Keratinocyte (primary cell): ENCODE results near the gene C19orf85. TPM values are rescaled to one million over a fixed set of nuclear protein-coding genes. Genes with fewer than 3 reads are reported as not detected.

ENCODE experiments used
- DNase-seq: peaks from one replicate; pipeline ENCODE4 v3.0.0-alpha.2; 2011; ENCODE audit warnings: low read depth, missing footprints, low spot score
- FAIRE-seq: peaks from 2 replicates; lab custom pipeline; 2011; peaks lifted over from hg19 to GRCh38; lab: Jason Lieb, UNC
- H2AFZ ChIP-seq: 2 replicates; pipeline ENCODE4 v1.6.0; 2012; ENCODE audit warnings: low read length, control low read depth, inconsistent platforms; ENCODE audit not compliant: control insufficient read depth
- H3K27ac ChIP-seq: 2 replicates; pipeline ENCODE4 v1.5.1; 2011; ENCODE audit warnings: low read length; ENCODE audit not compliant: control insufficient read depth, insufficient read depth
- H3K27me3 ChIP-seq: 3 replicates; pipeline ENCODE4 v1.6.0; 2011; ENCODE audit warnings: low read length; ENCODE audit not compliant: control insufficient read depth, insufficient read depth; ENCODE audit errors: extremely low read depth
- H3K36me3 ChIP-seq, 2 experiments: 2 replicates in 1 of 2; 3 replicates in 1 of 2; pipeline ENCODE4 v1.5.1; 2011; ENCODE audit warnings: low read length in 2 of 2, mild to moderate bottlenecking in 1 of 2; ENCODE audit not compliant: control insufficient read depth in 2 of 2, insufficient read depth in 2 of 2; ENCODE audit errors: extremely low read depth in 1 of 2
- H3K4me1 ChIP-seq: 3 replicates; pipeline ENCODE4 v1.5.1; 2011; ENCODE audit warnings: low read length; ENCODE audit not compliant: control insufficient read depth, insufficient read depth; ENCODE audit errors: extremely low read depth
- H3K4me2 ChIP-seq: 3 replicates; pipeline ENCODE4 v1.6.0; 2011; ENCODE audit warnings: low read depth, low read length; ENCODE audit not compliant: control insufficient read depth, insufficient read depth; ENCODE audit errors: extremely low read depth
- H3K4me3 ChIP-seq, 3 experiments: fragments of 200-600 bp in 1 of 3; sonication (generic) in 1 of 3; 2 replicates in 2 of 3; 3 replicates in 1 of 3; pipeline ENCODE4 v1.5.1; 2011 to 2016; ENCODE audit warnings: low read length in 3 of 3, mild to moderate bottlenecking in 3 of 3, control low read depth in 2 of 3, inconsistent platforms in 1 of 3, low read depth in 1 of 3, mixed read lengths in 1 of 3, mixed run types in 1 of 3, moderate library complexity in 1 of 3; ENCODE audit not compliant: control insufficient read depth in 2 of 3, insufficient read depth in 2 of 3; ENCODE audit errors: extremely low read depth in 1 of 3
- H3K79me2 ChIP-seq: 2 replicates; pipeline ENCODE4 v1.6.0; 2012; ENCODE audit warnings: low read length; ENCODE audit not compliant: control insufficient read depth, insufficient read depth
- H3K9ac ChIP-seq: 3 replicates; pipeline ENCODE4 v1.6.0; 2011; ENCODE audit warnings: low read length; ENCODE audit not compliant: control insufficient read depth, insufficient read depth; ENCODE audit errors: extremely low read depth
- H3K9me1 ChIP-seq: 3 replicates; pipeline ENCODE4 v1.6.0; 2011; ENCODE audit warnings: low read length; ENCODE audit not compliant: control insufficient read depth, insufficient read depth; ENCODE audit errors: extremely low read depth
- H3K9me3 ChIP-seq: 2 replicates; pipeline ENCODE4 v1.5.1; 2012; ENCODE audit warnings: low read depth, low read length; ENCODE audit not compliant: control insufficient read depth
- H4K20me1 ChIP-seq: 3 replicates; pipeline ENCODE4 v1.6.0; 2011; ENCODE audit warnings: low read length; ENCODE audit not compliant: control insufficient read depth, insufficient read depth; ENCODE audit errors: extremely low read depth
- CTCF ChIP-seq, 3 experiments: IDR thresholded peaks in 1 of 3; conservative IDR thresholded peaks in 1 of 3; optimal IDR thresholded peaks in 1 of 3; 2 replicates in 2 of 3; 3 replicates in 1 of 3; pipeline versions ENCODE3 to v1.5.1; 2011; ENCODE audit warnings: low read length in 3 of 3, mild to moderate bottlenecking in 3 of 3, moderate library complexity in 2 of 3, control low read depth in 1 of 3, inconsistent platforms in 1 of 3; ENCODE audit not compliant: insufficient read depth in 2 of 3; ENCODE audit errors: extremely low read depth in 1 of 3
- EZH2 ChIP-seq: IDR thresholded peaks from one replicate; pipeline ENCODE4 v1.6.1; 2012; ENCODE audit warnings: inconsistent platforms, mild to moderate bottlenecking, low read length, moderate library complexity
- dilution Hi-C: fragments of 300-500 bp; cut with MboI; formaldehyde crosslinking; loops from one replicate; pipeline ENCODE4 v1.7.0; 2020; ENCODE audit warnings: low sequenced_read_pairs; ENCODE audit not compliant: extremely low pct_ligation_motif_present
- polyA plus RNA-seq, 5 experiments: library from polyadenylated mRNA; depleted of rRNA in 3 of 5; stranded (reverse) in 3 of 5; stranded (forward) in 1 of 5; unstranded in 1 of 5; fragments of >200 nt; gene quantifications; 1 replicate in 1 of 5; 2 replicates in 3 of 5; 3 replicates in 1 of 5; pipeline versions ENCODE4 v1.2.1 to v1.2.3, GENCODE V29; 2011 to 2012; ENCODE audit warnings: missing spikeins in 2 of 5, low read depth in 1 of 5, low replicate concordance in 1 of 5

The C19orf85 gene
- polyA plus RNA-seq, 1 donor (not counting 4 experiments of a cell fraction or from before 2014, with no cell fraction given): not detected

- no peak overlapping the region for H3K4me3 ChIP-seq
- DNase-seq: no peak
Measured at GRCh38 chr19:55419624-55420236, 44.8 kb downstream of the C19orf85 start.

GRCh38 chr19:55419103-55419502 lies 45.4 kb downstream of the C19orf85 start:
- no peak overlapping the region for H3K27ac ChIP-seq

More at GRCh38 chr19:55419624-55420236, 44.8 kb downstream of the C19orf85 start:
- peaks cover 4% of the 10 kb centered on the region for H3K4me1 ChIP-seq
- H3K27ac ChIP-seq: no peak overlapping the region
- no peaks in the 10 kb centered on the region for H3K9me1 ChIP-seq
- H3K9me3 ChIP-seq: no peaks in the 10 kb centered on the region
- TF ChIP-seq CTCF (optimal IDR thresholded peaks at IDR 0.05 in 1 of 3, IDR thresholded peaks at IDR 0.05 in 1 of 3, conservative IDR thresholded peaks at IDR 0.05 in 1 of 3; ENCODE audit: extremely low read depth in 1 of 3, insufficient read depth in 2 of 3, low read length in 3 of 3): no peak
- TF ChIP-seq EZH2: no peak
- H2AFZ ChIP-seq: no peak overlapping the region
- H3K79me2 ChIP-seq: no peaks in the 10 kb centered on the region
- no peak overlapping the region for H3K4me2 ChIP-seq
- no peaks in the 10 kb centered on the region for H4K20me1 ChIP-seq
- dilution Hi-C loops: no loop called here
- H3K36me3 ChIP-seq: no peaks in the 10 kb centered on the region
- peaks cover 6% of the 10 kb centered on the region for H3K27me3 ChIP-seq
- FAIRE-seq: no peak
- H3K9ac ChIP-seq: no peak overlapping the region

More at GRCh38 chr19:55419103-55419502, 45.4 kb downstream of the C19orf85 start:
- Histone ChIP-seq H3K27me3 (peaks cover 3% of the 10 kb centered on the region), H3K4me3 (no peak overlapping the region), H4K20me1 (no peaks in the 10 kb centered on the region), H3K79me2 (no peaks in the 10 kb centered on the region), H3K4me1 (peaks cover 4% of the 10 kb centered on the region), H3K9me1 (no peaks in the 10 kb centered on the region), H3K36me3 (no peaks in the 10 kb centered on the region), H3K9me3 (no peaks in the 10 kb centered on the region), H2AFZ (no peak overlapping the region), H3K9ac (no peak overlapping the region), H3K4me2 (no peak overlapping the region)
- no peak for TF ChIP-seq EZH2
- TF ChIP-seq CTCF (optimal IDR thresholded peaks at IDR 0.05 in 1 of 3, IDR thresholded peaks at IDR 0.05 in 1 of 3, conservative IDR thresholded peaks at IDR 0.05 in 1 of 3; ENCODE audit: extremely low read depth in 1 of 3, insufficient read depth in 2 of 3, low read length in 3 of 3): no peak
- no peak for DNase-seq
- dilution Hi-C loops: no loop called here
- FAIRE-seq: no peak
